Tibial artery (tissue), 4 donors: ENCODE results near the gene C11orf86.

Source experiments
- DNase-seq, 2 donors: peaks; one replicate each; pipeline ENCODE4 v3.0.0-alpha.2; 2019
- H3K27ac ChIP-seq, 2 donors: fragments of 200-600 bp; sonication (generic) in 1 of 2; 1 replicate in 1 of 2; 2 replicates in 1 of 2; pipeline ENCODE4 v1.5.1; 2018 to 2019; ENCODE audit warnings: mild to moderate bottlenecking in 1 of 2
- H3K27me3 ChIP-seq, 2 donors: fragments of 200-600 bp; sonication (generic) in 1 of 2; one replicate each; pipeline versions ENCODE4 v1.5.1 to v1.6.0; 2016 to 2019
- H3K36me3 ChIP-seq, 3 donors: fragments of 200-600 bp; sonication (generic) in 2 of 3; one replicate each; pipeline ENCODE4 v1.5.1; 2016 to 2019; ENCODE audit warnings: mild to moderate bottlenecking in 2 of 3
- H3K4me1 ChIP-seq, 4 donors: fragments of 200-600 bp; sonication (generic) in 2 of 4; 1 replicate in 3 of 4; 2 replicates in 1 of 4; pipeline ENCODE4 v1.5.1; 2016 to 2019
- H3K4me3 ChIP-seq, 2 donors: fragments of 200-600 bp; sonication (generic) in 1 of 2; 1 replicate in 1 of 2; 2 replicates in 1 of 2; pipeline ENCODE4 v1.5.1; 2018 to 2019; ENCODE audit warnings: mild to moderate bottlenecking in 2 of 2
- H3K9me3 ChIP-seq, 3 donors: fragments of 200-600 bp; sonication (generic) in 1 of 3; one replicate each; pipeline ENCODE4 v1.5.1; 2016 to 2019
- intact Hi-C: fragments of 100-400 bp; cut with DNase I; formaldehyde crosslinking; loops from one replicate; pipeline ENCODE4 v1.15.0; 2023; ENCODE audit warnings: low total_unique reads
- TF ChIP-seq, protein P1 (sequence below), 2 experiments: fragments of 200-600 bp in 1 of 2; fragments of 450-650 bp in 1 of 2; IDR thresholded peaks; one replicate each; pipeline ENCODE4 v1.5.1; 2017 to 2019; ENCODE audit warnings: antibody characterized with exemption in 2 of 2, mild to moderate bottlenecking in 1 of 2, moderate library complexity in 1 of 2

C11orf86 gene

DNA sequence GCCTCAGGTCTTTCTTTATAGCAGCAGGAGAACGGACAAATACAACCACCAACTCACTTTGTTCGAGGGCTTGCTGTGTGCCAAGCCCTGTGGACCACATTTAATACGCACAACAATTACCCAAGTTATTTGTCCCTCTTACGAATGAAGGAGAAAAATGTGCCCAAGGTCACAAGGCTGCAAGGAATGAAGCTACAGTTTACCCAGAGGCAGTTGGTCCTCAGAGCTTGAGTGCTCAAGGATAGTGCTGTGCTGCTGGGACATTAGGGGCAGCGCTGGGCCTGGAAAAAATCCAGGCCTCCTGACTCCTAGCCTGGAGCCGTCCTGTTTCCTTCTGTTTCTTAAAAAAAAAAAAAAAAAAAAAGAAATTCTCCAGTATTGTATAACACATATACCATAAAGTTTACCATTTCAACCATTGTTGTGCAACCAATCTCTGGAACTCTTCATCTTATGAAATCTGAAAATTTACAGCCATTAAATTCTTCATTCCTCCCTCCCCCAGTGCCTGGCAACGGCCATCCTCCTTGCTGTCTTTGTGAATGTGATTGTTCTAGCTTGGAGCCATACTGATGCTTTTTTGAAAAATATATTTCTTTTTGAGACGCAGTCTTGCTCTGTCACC, 1.0 kb upstream of the C11orf86 start:
- Histone ChIP-seq H3K36me3 (no peaks in the 10 kb centered on the region), H3K27ac (no peak overlapping the region), H3K4me3 (no peak overlapping the region), H3K9me3 (peaks cover 0 to 7% (median 0%) of the 10 kb centered on the region in 3 donors), H3K4me1 (peaks cover 0 to 24% (median 23%) of the 10 kb centered on the region in 4 donors), H3K27me3 (no peaks in the 10 kb centered on the region)
- no peak for DNase-seq
- intact Hi-C loops, result no loop called here
- TF ChIP-seq, protein P1, sequence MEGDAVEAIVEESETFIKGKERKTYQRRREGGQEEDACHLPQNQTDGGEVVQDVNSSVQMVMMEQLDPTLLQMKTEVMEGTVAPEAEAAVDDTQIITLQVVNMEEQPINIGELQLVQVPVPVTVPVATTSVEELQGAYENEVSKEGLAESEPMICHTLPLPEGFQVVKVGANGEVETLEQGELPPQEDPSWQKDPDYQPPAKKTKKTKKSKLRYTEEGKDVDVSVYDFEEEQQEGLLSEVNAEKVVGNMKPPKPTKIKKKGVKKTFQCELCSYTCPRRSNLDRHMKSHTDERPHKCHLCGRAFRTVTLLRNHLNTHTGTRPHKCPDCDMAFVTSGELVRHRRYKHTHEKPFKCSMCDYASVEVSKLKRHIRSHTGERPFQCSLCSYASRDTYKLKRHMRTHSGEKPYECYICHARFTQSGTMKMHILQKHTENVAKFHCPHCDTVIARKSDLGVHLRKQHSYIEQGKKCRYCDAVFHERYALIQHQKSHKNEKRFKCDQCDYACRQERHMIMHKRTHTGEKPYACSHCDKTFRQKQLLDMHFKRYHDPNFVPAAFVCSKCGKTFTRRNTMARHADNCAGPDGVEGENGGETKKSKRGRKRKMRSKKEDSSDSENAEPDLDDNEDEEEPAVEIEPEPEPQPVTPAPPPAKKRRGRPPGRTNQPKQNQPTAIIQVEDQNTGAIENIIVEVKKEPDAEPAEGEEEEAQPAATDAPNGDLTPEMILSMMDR (IDR thresholded peaks at IDR 0.05), result no peak

DNA sequence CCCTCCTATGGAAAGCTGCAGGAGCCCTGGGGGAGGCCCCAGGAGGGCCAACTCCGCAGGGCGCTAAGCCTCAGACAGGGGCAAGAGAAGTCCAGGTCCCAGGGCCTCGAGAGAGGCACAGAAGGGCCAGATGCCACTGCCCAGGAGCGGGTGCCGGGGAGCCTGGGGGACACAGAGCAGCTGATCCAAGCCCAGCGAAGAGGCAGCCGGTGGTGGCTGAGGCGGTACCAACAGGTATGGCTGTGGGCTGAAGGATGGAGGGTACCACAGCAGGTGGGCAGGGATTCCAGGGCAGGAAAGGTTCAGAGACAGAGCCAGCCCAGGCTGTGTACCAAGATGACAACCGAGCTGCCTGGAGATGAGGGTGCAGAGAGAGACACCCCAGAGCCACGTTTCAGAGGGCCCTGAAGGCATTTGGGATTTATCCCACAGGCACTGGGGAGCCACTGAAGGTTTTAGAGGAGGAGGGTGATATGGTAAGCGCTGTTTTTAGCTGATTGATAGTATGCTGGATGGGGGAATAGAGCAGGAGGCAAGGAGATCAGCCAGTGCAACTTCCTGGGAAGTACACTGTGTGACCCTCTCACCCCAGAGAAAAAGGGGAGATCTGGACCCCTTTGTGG, 412 bp downstream of the C11orf86 start:
- Histone ChIP-seq H3K4me3 (no peak overlapping the region), H3K27ac (no peak overlapping the region), H3K9me3 (peaks cover 0 to 13% (median 5%) of the 10 kb centered on the region in 3 donors), H3K27me3 (no peaks in the 10 kb centered on the region), H3K4me1 (peaks cover 0 to 16% (median 14%) of the 10 kb centered on the region in 4 donors), H3K36me3 (no peaks in the 10 kb centered on the region)
- no peak for DNase-seq
- TF ChIP-seq, protein P1 (IDR thresholded peaks at IDR 0.05), result no peak
- intact Hi-C loops, result no loop called here

DNA sequence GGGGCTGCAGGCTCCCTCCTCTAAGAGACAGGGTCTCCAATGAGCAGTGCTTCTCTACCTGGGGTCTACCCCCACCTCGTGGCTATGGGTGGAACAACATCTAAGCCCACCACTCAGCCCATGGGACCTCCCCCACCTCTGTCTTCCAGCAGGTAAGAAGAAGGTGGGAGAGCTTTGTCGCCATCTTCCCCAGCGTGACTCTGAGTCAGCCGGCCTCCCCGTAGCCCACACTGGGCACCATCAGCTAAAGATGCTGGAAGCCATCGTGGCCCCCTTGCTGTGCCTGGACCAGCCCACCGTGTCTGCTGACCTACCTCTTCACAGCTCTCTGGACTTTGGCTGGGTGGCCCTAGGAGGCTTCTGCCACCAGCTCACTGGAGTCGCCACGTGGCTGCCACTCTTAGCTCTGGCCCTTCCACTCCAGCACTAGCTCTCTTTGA, 944 bp downstream of the C11orf86 start:
- H3K27ac ChIP-seq, result no peak overlapping the region
- peaks cover 0 to 13% (median 5%) of the 10 kb centered on the region in 3 donors for H3K9me3 ChIP-seq
- TF ChIP-seq, protein P1 (IDR thresholded peaks at IDR 0.05), result peak; percentile 46 to 54
- intact Hi-C loops, result no loop called here
- no peak overlapping the region for H3K4me3 ChIP-seq
- H3K36me3 ChIP-seq, result no peaks in the 10 kb centered on the region
- no peaks in the 10 kb centered on the region for H3K27me3 ChIP-seq
- peaks cover 0 to 19% (median 12%) of the 10 kb centered on the region in 4 donors for H3K4me1 ChIP-seq
- no peak for DNase-seq

DNA sequence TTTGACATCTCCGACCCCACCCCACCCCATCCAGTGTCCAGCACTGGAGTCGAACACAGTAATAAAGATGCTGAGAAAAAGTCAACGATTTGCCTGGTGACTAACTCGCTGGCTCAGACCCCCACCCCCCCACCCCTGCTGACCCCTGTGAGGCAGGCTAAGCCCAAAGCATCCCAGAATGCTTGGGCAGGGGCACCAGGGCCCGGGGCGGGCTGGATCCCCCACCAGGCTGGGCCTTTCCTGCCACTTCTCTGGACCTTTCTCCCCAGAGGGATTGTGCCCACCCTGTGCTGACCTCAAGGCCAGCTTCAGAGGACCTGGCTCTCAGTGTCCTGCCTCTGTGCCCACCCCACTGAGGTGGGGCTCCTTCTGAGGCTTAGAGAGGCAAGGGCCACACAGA, 1.8 kb downstream of the C11orf86 start:
- no peak for DNase-seq
- Histone ChIP-seq H3K4me3 (no peak overlapping the region), H3K27ac (no peak overlapping the region), H3K27me3 (no peaks in the 10 kb centered on the region), H3K4me1 (peaks cover 0 to 19% (median 11%) of the 10 kb centered on the region in 4 donors), H3K9me3 (peaks cover 0 to 13% (median 5%) of the 10 kb centered on the region in 3 donors), H3K36me3 (no peaks in the 10 kb centered on the region)
- intact Hi-C loops, result no loop called here
- TF ChIP-seq, protein P1 (IDR thresholded peaks at IDR 0.05), result no peak

DNA sequence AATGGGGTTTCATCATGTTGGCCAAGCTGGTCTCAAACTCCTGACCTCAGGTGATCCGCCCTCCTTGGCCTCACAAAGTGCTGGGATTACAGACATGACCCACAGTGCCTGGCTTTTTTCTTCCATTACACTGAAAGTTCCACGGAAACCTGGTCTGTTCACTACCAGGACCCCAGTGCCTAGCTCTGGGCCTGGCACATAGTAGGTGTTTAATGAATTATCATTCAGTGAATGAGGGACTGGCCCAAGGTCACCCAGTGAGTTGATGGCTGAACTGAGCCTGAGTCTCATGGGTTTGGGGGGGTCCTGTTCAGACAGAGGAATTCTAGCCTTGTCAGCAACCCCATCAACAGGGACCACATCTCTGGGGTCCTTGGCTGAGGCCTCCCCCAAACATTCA, 3.1 kb downstream of the C11orf86 start:
- TF ChIP-seq, protein P1 (IDR thresholded peaks at IDR 0.05), result no peak
- intact Hi-C loops, result no loop called here

More for the DNA sequence above, 3.1 kb downstream of the C11orf86 start:
- H3K4me1 ChIP-seq, result peaks cover 0 to 18% (median 11%) of the 10 kb centered on the region in 4 donors
- H3K4me3 ChIP-seq, result no peak overlapping the region
- H3K27ac ChIP-seq, result no peak overlapping the region
- DNase-seq, result no peak
- peaks cover 0 to 13% (median 5%) of the 10 kb centered on the region in 3 donors for H3K9me3 ChIP-seq
- no peaks in the 10 kb centered on the region for H3K27me3 ChIP-seq
- no peaks in the 10 kb centered on the region for H3K36me3 ChIP-seq
